ENCODE results near the gene BARD1. TPM values are rescaled to one million over a fixed set of nuclear protein-coding genes. Genes with fewer than 3 reads are reported as not detected.

BARD1 gene
- total RNA-seq, 3 donors from 2014 or later (not counting 1 experiment from before 2014, with no cell fraction given), result 11.5 to 16.5 (median 13.9) TPM

DNA sequence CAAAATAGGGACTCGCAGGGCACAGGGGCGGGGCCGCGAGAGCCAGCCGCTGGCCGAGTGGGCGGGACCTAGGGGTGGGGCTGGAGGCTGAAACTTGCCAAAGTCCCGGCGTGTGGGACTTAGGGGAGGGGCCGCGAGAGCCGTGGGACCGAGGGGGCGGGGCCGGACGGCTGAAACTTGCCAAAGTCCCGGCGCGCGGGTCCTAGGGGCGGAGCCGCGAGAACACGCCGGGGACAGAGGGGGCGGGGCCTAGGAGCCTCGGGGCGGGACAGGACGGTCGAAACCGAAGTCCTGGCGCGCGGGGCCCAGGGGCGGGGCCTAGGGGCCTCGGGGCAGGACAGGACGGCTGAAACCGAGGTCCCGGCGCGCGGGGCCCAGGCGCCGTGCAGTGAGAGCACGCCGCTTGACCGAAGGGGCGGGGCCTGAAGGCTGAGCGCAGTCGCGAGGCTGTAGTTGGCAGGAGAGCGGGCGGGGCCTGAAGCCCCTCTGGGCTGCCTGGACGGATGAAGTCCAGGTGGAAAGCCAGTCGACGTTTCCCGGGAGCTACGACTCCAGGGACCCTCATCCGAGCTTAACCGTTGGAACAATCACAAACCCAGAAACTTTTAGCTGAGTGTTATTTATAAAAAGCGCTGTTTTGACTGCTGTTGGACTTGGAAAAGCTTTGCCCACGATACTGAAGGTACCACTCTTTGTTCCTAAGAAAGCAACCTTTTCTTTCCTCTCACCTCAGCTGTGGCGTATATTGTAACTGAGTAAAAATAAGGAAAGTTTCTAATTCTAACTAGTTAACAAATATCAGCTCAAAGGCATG lies 475 bp upstream of the BARD1 start:
- no peaks in the 10 kb centered on the region for H3K9me3 Mint-ChIP-seq
- H3K27me3 ChIP-seq (ENCODE audit: control insufficient read depth, insufficient read depth, low read length), result no peaks in the 10 kb centered on the region
- H3K27ac ChIP-seq (ENCODE audit: low read length), result peak overlapping the region; percentile 68
- TF ChIP-seq, protein P1, sequence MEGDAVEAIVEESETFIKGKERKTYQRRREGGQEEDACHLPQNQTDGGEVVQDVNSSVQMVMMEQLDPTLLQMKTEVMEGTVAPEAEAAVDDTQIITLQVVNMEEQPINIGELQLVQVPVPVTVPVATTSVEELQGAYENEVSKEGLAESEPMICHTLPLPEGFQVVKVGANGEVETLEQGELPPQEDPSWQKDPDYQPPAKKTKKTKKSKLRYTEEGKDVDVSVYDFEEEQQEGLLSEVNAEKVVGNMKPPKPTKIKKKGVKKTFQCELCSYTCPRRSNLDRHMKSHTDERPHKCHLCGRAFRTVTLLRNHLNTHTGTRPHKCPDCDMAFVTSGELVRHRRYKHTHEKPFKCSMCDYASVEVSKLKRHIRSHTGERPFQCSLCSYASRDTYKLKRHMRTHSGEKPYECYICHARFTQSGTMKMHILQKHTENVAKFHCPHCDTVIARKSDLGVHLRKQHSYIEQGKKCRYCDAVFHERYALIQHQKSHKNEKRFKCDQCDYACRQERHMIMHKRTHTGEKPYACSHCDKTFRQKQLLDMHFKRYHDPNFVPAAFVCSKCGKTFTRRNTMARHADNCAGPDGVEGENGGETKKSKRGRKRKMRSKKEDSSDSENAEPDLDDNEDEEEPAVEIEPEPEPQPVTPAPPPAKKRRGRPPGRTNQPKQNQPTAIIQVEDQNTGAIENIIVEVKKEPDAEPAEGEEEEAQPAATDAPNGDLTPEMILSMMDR (IDR thresholded peaks at IDR 0.05), result no peak
- H3K36me3 ChIP-seq (ENCODE audit: control insufficient read depth, insufficient read depth, low read length), result no peaks in the 10 kb centered on the region
- under 1% methylated on average over 60 of the region's 63 CpGs for WGBS (ENCODE audit: insufficient coverage)
- H3K27ac Mint-ChIP-seq, result peak overlapping the region; percentile 91 to 92
- intact Hi-C loops (cut with micrococcal nuclease), result loop anchor here (5.0 kb wide), 2 partner anchors 1528 to 1687 kb away; partner anchors contain the start of genes RPL37A and SPAG16
- H3K4me1 ChIP-seq (ENCODE audit: control insufficient read depth, insufficient read depth, low read length), result peaks cover 9% of the 10 kb centered on the region
- peak overlapping the region; percentile 98 for H3K4me3 ChIP-seq (ENCODE audit: low read length)
- peak overlapping the region; percentile 98 for H3K4me3 Mint-ChIP-seq
- ATAC-seq (peak; percentile 87 to 96 (median 88)), DNase-seq (peak; percentile 96 to 97)
- H3K9me3 ChIP-seq (ENCODE audit: control insufficient read depth, insufficient read depth, low read length), result no peaks in the 10 kb centered on the region
- H3K27me3 Mint-ChIP-seq (ENCODE audit: low read depth in 2 of 2), result peaks cover 0 to 9% of the 10 kb centered on the region in 2 donors
- H3K4me1 Mint-ChIP-seq, result peaks cover 16 to 37% of the 10 kb centered on the region in 2 donors
- H3K36me3 Mint-ChIP-seq, result no peaks in the 10 kb centered on the region

DNA sequence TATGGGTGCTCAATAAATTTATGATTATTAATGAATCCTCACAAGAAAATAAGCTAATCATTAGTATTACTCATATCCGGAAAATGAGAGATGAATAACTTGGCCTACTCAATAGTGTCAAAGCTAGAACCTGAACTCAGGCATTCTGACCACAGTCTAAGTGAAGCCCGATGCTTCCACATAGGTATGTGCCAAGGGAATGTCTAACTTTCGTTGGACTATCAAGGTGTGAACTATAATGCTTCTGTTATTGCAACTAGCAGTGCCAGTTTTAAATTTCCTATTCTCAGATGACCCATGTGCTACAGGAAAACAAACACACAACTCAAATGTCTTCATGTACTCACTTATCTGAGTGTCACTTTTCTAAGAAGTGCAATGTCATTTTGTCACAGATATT lies 1.8 kb downstream of the BARD1 start:
- Histone ChIP-seq H3K27me3 (ENCODE audit: control insufficient read depth, insufficient read depth, low read length) (no peaks in the 10 kb centered on the region), H3K9me3 (ENCODE audit: control insufficient read depth, insufficient read depth, low read length) (no peaks in the 10 kb centered on the region), H3K4me3 (ENCODE audit: low read length) (peak overlapping the region; percentile 4), H3K27ac (ENCODE audit: low read length) (no peak overlapping the region), H3K4me1 (ENCODE audit: control insufficient read depth, insufficient read depth, low read length) (peaks cover 9% of the 10 kb centered on the region), H3K36me3 (ENCODE audit: control insufficient read depth, insufficient read depth, low read length) (no peaks in the 10 kb centered on the region)
- Mint-ChIP-seq H3K36me3 (no peaks in the 10 kb centered on the region), H3K9me3 (no peaks in the 10 kb centered on the region), H3K27ac (peak overlapping the region; percentile 91 to 92), H3K4me1 (peaks cover 16 to 37% of the 10 kb centered on the region in 2 donors), H3K27me3 (ENCODE audit: low read depth in 2 of 2) (no peaks in the 10 kb centered on the region), H3K4me3 (peak overlapping the region; percentile 98)
- WGBS (ENCODE audit: insufficient coverage), result 12% methylated on average over 3 of the region's 3 CpGs
- ATAC-seq (no peak), DNase-seq (peak in 1 of 2 donors; percentile 22)
- TF ChIP-seq, protein P1 (IDR thresholded peaks at IDR 0.05), result no peak
- intact Hi-C loops (cut with micrococcal nuclease), result loop anchor here (5.0 kb wide), 1 partner anchor 1525 kb away; the partner anchor contains the start of gene SPAG16

DNA sequence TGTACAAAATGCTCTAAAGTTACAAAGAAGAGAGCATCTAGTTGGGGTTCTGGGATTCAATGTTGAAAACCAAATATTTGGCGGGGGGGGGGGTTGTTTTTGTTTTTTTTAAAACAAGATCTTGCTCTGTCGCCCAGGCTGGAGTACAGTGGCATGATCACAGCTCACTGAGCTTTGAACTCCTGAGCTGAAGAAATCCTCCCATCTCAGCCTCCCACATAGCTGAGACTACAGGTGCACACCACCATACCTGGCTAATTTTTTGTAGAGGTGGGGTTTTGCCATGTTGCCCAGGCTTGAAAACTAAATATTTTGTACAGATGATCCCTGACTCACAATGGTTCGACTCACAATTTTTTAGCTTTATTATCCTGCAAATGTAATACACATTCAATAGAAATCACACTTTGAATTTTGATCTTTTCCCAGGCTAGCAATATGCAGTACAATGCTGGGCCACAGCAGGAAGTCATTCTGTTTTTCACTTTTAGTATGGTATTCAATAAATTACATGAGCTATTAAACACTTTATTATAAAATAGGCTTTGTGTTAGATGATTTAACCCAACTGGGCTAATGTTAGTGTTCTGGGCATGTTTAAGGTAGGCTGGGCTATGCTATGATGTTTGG lies 7.6 kb downstream of the BARD1 start:
- Histone ChIP-seq H3K9me3 (ENCODE audit: control insufficient read depth, insufficient read depth, low read length) (no peaks in the 10 kb centered on the region), H3K27me3 (ENCODE audit: control insufficient read depth, insufficient read depth, low read length) (no peaks in the 10 kb centered on the region), H3K4me1 (ENCODE audit: control insufficient read depth, insufficient read depth, low read length) (no peaks in the 10 kb centered on the region), H3K4me3 (ENCODE audit: low read length) (no peak overlapping the region), H3K36me3 (ENCODE audit: control insufficient read depth, insufficient read depth, low read length) (no peaks in the 10 kb centered on the region), H3K27ac (ENCODE audit: low read length) (no peak overlapping the region)
- ATAC-seq, result no peak
- DNase-seq, result no peak
- 90% methylated on average over 2 of the region's 3 CpGs for WGBS (ENCODE audit: insufficient coverage)
- H3K27ac Mint-ChIP-seq, result no peak overlapping the region
- no peak overlapping the region for H3K4me3 Mint-ChIP-seq
- intact Hi-C loops (cut with micrococcal nuclease), result no loop called here
- H3K9me3 Mint-ChIP-seq, result no peaks in the 10 kb centered on the region
- H3K27me3 Mint-ChIP-seq (ENCODE audit: low read depth in 2 of 2), result no peaks in the 10 kb centered on the region
- TF ChIP-seq, protein P1 (IDR thresholded peaks at IDR 0.05), result no peak
- no peaks in the 10 kb centered on the region for H3K36me3 Mint-ChIP-seq
- peaks cover 8 to 14% of the 10 kb centered on the region in 2 donors for H3K4me1 Mint-ChIP-seq
